ENCODE results near the gene SERPINA1. TPM values are rescaled to one million over a fixed set of nuclear protein-coding genes. Genes with fewer than 3 reads are reported as not detected.

SERPINA1 gene
- total and polyA plus RNA-seq, 2 of the 13 experiments (the other 11 are each of a cell fraction or from before 2014, with no cell fraction given), result 3,266 to 11,015 TPM

GRCh38 chr14:94388384-94389103 is at the start of gene SERPINA1 (continued):
- TF ChIP-seq HMGXB4 (CRISPR knock-in tag; IDR thresholded peaks at IDR 0.05; ENCODE audit: borderline replicate concordance in 1 of 2, low read depth in 1 of 2), result peak; percentile 29 to 35; a peak in 1 of 4 replicates
- TF ChIP-seq U2AF2 (IDR thresholded peaks at IDR 0.05; ENCODE audit: low read depth, low read length), result no peak
- peak; percentile 84; the same call in 1 of the 2 replicates for TF ChIP-seq ZSCAN29 (CRISPR knock-in tag; conservative IDR thresholded peaks at IDR 0.05)
- peak; percentile 51; the same call in 1 of the 2 replicates for TF ChIP-seq FOXK1 (CRISPR knock-in tag; IDR thresholded peaks at IDR 0.05; ENCODE audit: borderline replicate concordance, low read depth)
- peak; percentile 3 for TF ChIP-seq HNRNPK (IDR thresholded peaks at IDR 0.05; ENCODE audit: low read depth, low read length, poor library complexity, severe bottlenecking)
- peak; percentile 91 for TF ChIP-seq CBX1 (IDR thresholded peaks at IDR 0.05; ENCODE audit: low read depth)
- peak; percentile 98 for TF ChIP-seq HNF1A (IDR thresholded peaks at IDR 0.05; ENCODE audit: low read depth)
- peak; percentile 100 for TF ChIP-seq HNF1A (CRISPR knock-in tag; IDR thresholded peaks at IDR 0.05; ENCODE audit: borderline replicate concordance)
- TF ChIP-seq MLXIP (CRISPR knock-in tag; IDR thresholded peaks at IDR 0.05; ENCODE audit: borderline replicate concordance), result peak; percentile 52; the same call in 1 of the 2 replicates
- TF ChIP-seq ESRRA (CRISPR knock-in tag; IDR thresholded peaks at IDR 0.05; ENCODE audit: low read depth), result peak; percentile 93; the same call in 1 of the 2 replicates
- peak; percentile 99 to 100 for TF ChIP-seq POLR2A (IDR thresholded peaks at IDR 0.05; ENCODE audit: insufficient read depth in 1 of 2, low read depth in 2 of 2, low read length in 2 of 2)
- 0 out of 2 replicates have a peak, but pooled peaks have one; percentile 19 for TF ChIP-seq CREB3 (CRISPR knock-in tag; IDR thresholded peaks at IDR 0.05)
- TF ChIP-seq NR0B2 (CRISPR knock-in tag; IDR thresholded peaks at IDR 0.05), result 0 out of 2 replicates have a peak, but pooled peaks have one; percentile 44
- peak; percentile 58 for TF ChIP-seq TEAD3 (CRISPR knock-in tag; optimal IDR thresholded peaks at IDR 0.05; ENCODE audit: borderline replicate concordance)
- peak; percentile 83 for TF ChIP-seq TCF7 (IDR thresholded peaks at IDR 0.05; ENCODE audit: low read depth)
